ENCODE measurements around the gene SOX30. TPM values are rescaled to one million over a fixed set of nuclear protein-coding genes. Genes with fewer than 3 reads are reported as not detected.
"Not testable (repeated sequence)": the region's sequence is repeated elsewhere in the genome, so short reads cannot be mapped to it uniquely, and the experiment has no call there.

The SOX30 gene
- total RNA-seq, 1 donor from 2014 or later = not detected

DNA sequence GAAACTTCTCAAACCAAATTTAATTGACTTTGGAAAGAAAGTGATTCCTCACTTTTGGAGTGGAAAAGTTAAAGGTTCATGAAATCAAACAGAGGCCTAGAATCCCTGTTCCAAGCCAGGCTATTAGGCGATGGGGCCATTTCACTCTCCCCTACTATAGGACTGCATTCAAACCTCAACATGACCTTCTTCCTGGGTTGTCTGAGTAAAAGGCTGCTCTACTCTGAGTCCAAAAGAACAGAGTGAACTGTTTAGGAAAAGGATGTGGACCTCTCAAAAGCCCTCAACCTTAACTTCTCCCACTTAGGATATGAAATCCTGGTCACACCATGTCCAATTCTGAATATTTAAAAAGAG is 34.9 kb upstream of the SOX30 start:
- Mint-ChIP-seq H3K4me3 (ENCODE audit: unreplicated experiment) (no peak overlapping the region), H3K9me3 (ENCODE audit: unreplicated experiment) (peaks cover 6% of the 10 kb centered on the region), H3K27ac (ENCODE audit: unreplicated experiment) (no peak overlapping the region), H3K27me3 (ENCODE audit: unreplicated experiment) (peaks cover 3% of the 10 kb centered on the region), H3K36me3 (ENCODE audit: unreplicated experiment) (peaks cover 8% of the 10 kb centered on the region), H3K4me1 (ENCODE audit: low read depth, unreplicated experiment) (no peaks in the 10 kb centered on the region)
- no peak for TF ChIP-seq CTCF (IDR thresholded peaks at IDR 0.05; ENCODE audit: partially characterized antibody, unreplicated experiment)
- DNase-seq = no peak

DNA sequence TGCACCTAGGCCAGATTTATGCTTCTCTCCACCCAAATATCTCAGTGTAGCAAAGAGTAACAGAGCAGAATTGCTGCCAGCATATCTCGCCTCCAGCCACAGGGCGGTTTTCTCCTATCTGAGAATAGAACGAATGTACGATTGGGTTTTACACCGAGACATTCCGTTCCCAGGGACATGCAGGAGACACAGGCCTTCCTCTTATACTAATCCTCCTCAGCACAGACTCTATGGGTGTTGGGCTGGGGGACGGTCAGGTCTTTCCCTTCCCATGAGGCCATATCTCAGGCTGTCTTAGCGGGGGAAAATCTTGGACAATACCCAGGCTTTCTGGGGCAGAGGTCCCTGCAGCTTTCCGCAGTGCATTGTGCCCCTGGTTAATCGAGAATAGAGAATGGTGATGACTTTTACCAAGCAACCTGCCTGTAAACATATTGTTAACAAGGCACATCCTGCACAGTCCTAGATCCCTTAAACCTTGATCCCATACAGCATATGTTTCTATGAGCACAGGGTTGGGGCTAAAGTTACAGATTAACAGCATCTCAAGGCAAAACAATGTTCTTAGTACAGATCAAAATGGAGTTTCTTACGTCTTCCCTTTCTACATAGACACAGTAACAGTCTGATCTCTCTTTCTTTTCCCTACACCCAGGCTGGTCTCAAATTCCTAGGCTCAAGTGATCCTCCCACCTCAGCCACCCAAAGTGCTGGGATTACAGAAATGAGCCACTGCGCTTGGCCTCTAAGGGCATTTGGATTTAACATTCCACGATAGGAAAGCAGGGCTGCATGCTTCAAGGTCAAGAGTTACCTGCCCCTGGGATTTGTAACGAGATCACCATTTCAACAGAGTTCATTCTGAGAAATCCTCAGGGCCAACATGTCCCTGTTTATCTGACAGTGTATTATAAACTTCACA is 34.3 kb upstream of the SOX30 start:
- not testable (repeated sequence) for H3K27ac Mint-ChIP-seq (ENCODE audit: unreplicated experiment); H3K4me1 Mint-ChIP-seq (ENCODE audit: low read depth, unreplicated experiment); H3K27me3 Mint-ChIP-seq (ENCODE audit: unreplicated experiment); H3K36me3 Mint-ChIP-seq (ENCODE audit: unreplicated experiment); DNase-seq; H3K9me3 Mint-ChIP-seq (ENCODE audit: unreplicated experiment); H3K4me3 Mint-ChIP-seq (ENCODE audit: unreplicated experiment)

DNA sequence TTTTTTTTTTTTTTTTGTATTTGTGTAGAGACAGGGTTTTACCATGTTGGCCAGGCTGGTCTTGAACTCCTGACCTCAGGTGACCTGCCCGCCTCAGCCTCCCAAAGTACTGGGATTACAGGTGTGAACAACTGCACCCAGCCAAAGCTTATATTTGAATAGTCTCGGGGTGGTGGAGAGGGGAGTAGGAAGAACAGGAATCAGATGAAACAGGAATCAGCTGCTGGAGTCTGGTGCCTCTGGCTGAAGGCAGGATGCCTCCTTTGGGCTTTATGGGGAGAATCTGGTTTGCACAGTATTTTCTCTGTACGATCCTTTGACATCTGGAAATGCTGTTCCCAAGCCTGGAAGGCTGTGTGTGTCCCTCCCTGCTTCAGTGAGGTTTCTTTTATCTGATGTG is 30.0 kb upstream of the SOX30 start:
- Mint-ChIP-seq H3K36me3 (ENCODE audit: unreplicated experiment) (peaks cover 7% of the 10 kb centered on the region), H3K4me1 (ENCODE audit: low read depth, unreplicated experiment) (no peaks in the 10 kb centered on the region), H3K27ac (ENCODE audit: unreplicated experiment) (no peak overlapping the region), H3K4me3 (ENCODE audit: unreplicated experiment) (no peak overlapping the region), H3K9me3 (ENCODE audit: unreplicated experiment) (peaks cover 2% of the 10 kb centered on the region), H3K27me3 (ENCODE audit: unreplicated experiment) (no peaks in the 10 kb centered on the region)
- DNase-seq = no peak
- TF ChIP-seq CTCF (IDR thresholded peaks at IDR 0.05; ENCODE audit: partially characterized antibody, unreplicated experiment) = no peak

DNA sequence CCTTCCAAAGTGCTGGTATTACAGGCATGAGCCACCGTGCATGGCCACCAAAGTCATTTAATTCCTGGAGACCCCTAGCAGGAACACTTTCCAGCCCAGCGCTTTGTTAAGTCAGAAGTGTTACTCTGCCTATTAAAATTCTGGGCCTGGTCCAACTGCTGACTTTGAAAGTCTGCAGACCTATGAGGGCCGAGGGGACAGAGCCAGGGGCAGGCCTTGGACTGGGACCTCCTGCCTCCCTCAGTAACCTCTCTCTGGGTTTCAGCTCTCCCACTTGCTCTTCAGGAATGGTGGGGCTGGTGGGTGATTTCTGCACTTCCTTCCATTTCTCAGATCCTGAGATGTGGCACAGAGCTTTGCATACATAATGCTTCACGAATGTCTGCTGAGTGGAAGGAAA is 28.8 kb upstream of the SOX30 start:
- Mint-ChIP-seq H3K9me3 (ENCODE audit: unreplicated experiment) (peaks cover 2% of the 10 kb centered on the region), H3K4me3 (ENCODE audit: unreplicated experiment) (no peak overlapping the region), H3K27me3 (ENCODE audit: unreplicated experiment) (no peaks in the 10 kb centered on the region), H3K4me1 (ENCODE audit: low read depth, unreplicated experiment) (no peaks in the 10 kb centered on the region), H3K27ac (ENCODE audit: unreplicated experiment) (no peak overlapping the region), H3K36me3 (ENCODE audit: unreplicated experiment) (peaks cover 7% of the 10 kb centered on the region)
- DNase-seq = no peak
- TF ChIP-seq CTCF (IDR thresholded peaks at IDR 0.05; ENCODE audit: partially characterized antibody, unreplicated experiment) = no peak

DNA sequence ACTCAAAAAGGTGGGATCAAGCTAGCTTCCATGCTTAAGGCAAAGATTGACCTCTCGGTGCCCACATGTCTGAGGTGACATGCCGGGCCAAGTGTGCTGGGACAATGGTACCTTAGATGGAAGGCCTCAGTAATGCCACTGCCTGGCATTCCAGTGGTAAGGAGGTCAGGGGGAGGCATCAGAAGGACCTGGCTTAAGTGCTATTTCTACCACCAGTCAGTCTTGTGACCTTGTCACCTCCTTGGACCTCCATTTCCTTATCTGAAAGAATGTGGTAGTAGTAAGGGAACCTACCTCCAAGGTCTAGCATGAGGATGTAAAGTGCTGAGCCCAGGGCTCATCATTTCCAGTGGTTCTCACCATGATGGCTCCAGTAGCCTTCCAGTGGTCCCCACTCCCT is 28.0 kb upstream of the SOX30 start:
- no peak for DNase-seq
- Mint-ChIP-seq H3K4me1 (ENCODE audit: low read depth, unreplicated experiment) (no peaks in the 10 kb centered on the region), H3K9me3 (ENCODE audit: unreplicated experiment) (peaks cover 2% of the 10 kb centered on the region), H3K36me3 (ENCODE audit: unreplicated experiment) (peaks cover 7% of the 10 kb centered on the region), H3K27me3 (ENCODE audit: unreplicated experiment) (no peaks in the 10 kb centered on the region), H3K27ac (ENCODE audit: unreplicated experiment) (no peak overlapping the region), H3K4me3 (ENCODE audit: unreplicated experiment) (no peak overlapping the region)
- no peak for TF ChIP-seq CTCF (IDR thresholded peaks at IDR 0.05; ENCODE audit: partially characterized antibody, unreplicated experiment)
